Adrenal gland (tissue), 5 donors: ENCODE results near the gene CCNY.

Source experiments
- POLR2A ChIP-seq, 2 donors: fragments of 450-650 bp; IDR thresholded peaks; one replicate each; pipeline ENCODE4 v1.6.1; 2017; ENCODE audit warnings: antibody characterized with exemption in 2 of 2, mild to moderate bottlenecking in 2 of 2, moderate library complexity in 1 of 2
- TF ChIP-seq, protein P1 (sequence below), 6 experiments: fragments of 450-650 bp in 4 of 6; fragments of 200-600 bp in 2 of 6; sonication (generic) in 1 of 6; IDR thresholded peaks; 1 replicate in 5 of 6; 2 replicates in 1 of 6; pipeline versions ENCODE4 v1.5.1 to v1.8.0; 2016 to 2021; ENCODE audit warnings: antibody characterized with exemption in 6 of 6, mild to moderate bottlenecking in 2 of 6, moderate library complexity in 1 of 6
- donor health status: DM: no; HTN: no; CAD: no.

DNA sequence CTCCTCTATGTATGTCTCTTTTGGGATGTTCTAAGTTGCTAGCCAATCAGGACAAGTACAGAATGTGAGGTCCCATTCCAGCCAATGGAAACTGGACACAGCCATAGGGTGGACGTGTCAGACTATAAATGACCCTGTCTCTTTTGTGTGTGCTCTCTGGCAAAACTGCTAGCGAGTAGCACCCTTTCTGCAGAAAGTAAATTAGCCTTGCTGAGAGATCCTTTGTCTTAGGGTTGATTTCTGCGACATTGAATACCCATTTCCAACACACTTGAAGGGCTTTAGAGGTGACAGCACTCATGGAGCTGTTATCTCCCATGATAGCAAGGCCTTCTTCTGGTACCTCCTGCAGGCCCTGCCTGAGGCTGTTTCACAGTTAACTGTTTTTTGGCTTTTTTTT is 107.5 kb downstream of the CCNY start:
- no peak for TF ChIP-seq POLR2A (IDR thresholded peaks at IDR 0.05)
- TF ChIP-seq, protein P1, sequence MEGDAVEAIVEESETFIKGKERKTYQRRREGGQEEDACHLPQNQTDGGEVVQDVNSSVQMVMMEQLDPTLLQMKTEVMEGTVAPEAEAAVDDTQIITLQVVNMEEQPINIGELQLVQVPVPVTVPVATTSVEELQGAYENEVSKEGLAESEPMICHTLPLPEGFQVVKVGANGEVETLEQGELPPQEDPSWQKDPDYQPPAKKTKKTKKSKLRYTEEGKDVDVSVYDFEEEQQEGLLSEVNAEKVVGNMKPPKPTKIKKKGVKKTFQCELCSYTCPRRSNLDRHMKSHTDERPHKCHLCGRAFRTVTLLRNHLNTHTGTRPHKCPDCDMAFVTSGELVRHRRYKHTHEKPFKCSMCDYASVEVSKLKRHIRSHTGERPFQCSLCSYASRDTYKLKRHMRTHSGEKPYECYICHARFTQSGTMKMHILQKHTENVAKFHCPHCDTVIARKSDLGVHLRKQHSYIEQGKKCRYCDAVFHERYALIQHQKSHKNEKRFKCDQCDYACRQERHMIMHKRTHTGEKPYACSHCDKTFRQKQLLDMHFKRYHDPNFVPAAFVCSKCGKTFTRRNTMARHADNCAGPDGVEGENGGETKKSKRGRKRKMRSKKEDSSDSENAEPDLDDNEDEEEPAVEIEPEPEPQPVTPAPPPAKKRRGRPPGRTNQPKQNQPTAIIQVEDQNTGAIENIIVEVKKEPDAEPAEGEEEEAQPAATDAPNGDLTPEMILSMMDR (IDR thresholded peaks at IDR 0.05), result no peak
